ENCODE results near the gene CNTROB.

DNA sequence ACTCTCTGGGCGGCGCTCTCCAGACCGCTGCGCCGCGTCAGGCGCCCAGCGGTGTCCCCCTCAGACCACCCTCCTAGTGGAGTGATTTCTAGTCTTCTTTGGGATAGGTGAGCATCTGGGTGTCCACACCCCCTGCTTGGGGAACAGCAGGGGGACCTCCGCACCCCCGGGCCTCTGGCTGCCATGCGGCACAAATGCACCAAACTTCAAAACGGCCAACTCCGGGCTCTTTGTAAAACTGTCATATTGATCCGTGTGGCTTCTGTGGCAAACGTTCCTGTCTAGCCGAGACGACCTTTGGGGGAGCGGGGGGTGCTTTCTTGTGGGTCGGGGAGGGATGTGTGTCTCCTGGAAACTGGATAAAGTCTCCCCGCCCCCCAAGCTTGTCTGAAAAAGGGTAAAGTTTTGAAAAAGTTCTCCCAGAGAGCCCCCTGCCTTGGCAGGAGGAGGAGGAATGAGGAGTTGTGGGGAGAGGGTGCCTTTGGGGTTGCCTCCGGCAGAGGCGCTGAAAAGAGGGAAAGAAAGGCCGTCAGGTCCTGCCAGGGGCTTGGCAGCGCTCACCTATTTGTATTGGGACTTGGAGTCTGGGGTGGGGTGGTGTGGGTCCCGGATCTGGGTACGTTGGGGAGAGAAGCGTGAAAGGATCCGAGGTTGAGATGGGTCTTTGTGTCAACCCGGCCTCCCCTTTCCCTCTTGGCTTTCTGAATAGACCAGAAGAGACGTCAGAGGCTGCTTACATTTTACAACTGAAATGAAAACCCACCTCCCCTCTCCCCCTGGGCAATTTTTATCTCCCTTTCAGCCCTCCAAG lies 45.6 kb upstream of the CNTROB start:
- TF ChIP-seq EZH2 (IDR thresholded peaks at IDR 0.05; ENCODE audit: borderline replicate concordance) (no peak), EZH2phosphoT487 (IDR thresholded peaks at IDR 0.05; ENCODE audit: low read depth, severe bottlenecking, unreplicated experiment) (no peak)
- TF ChIP-seq, protein P1, sequence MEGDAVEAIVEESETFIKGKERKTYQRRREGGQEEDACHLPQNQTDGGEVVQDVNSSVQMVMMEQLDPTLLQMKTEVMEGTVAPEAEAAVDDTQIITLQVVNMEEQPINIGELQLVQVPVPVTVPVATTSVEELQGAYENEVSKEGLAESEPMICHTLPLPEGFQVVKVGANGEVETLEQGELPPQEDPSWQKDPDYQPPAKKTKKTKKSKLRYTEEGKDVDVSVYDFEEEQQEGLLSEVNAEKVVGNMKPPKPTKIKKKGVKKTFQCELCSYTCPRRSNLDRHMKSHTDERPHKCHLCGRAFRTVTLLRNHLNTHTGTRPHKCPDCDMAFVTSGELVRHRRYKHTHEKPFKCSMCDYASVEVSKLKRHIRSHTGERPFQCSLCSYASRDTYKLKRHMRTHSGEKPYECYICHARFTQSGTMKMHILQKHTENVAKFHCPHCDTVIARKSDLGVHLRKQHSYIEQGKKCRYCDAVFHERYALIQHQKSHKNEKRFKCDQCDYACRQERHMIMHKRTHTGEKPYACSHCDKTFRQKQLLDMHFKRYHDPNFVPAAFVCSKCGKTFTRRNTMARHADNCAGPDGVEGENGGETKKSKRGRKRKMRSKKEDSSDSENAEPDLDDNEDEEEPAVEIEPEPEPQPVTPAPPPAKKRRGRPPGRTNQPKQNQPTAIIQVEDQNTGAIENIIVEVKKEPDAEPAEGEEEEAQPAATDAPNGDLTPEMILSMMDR (IDR thresholded peaks at IDR 0.05; ENCODE audit: poor library complexity) = no peak

All from hepatocyte (in vitro differentiated cells).